Measurements from ENCODE around the gene ZPBP2. TPM values are rescaled to one million over a fixed set of nuclear protein-coding genes. Genes with fewer than 3 reads are reported as not detected.
A peak's percentile ranks its signal among the peaks of the same experiment; 100 is the strongest.

ZPBP2 gene
- total RNA-seq, 2 experiments from 2014 or later: 0.19 TPM; not detected in 1

DNA sequence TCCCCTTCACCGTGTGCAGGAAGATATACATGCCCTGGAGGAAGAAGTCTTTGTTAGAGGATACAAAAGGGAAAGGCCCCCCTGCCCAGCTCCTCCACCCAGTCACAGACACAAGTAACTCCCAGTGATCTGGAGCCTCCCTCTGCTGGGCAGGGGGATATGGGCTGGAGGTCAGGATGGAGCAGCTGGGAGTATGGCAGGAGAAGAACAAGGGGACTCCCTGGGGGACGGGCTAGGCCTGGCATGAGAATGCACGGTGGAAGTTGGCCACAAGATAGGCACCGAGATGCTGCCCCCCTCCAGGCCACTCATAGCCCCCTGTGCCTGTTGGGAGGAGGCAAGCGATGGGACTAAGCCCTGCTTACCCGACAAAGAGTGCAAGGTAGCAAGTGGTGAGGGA lies 55.2 kb downstream of the ZPBP2 start:
- CTCF ChIA-PET: no interaction called here
- Mint-ChIP-seq H3K9me3 (ENCODE audit: low read depth) (no peaks in the 10 kb centered on the region), H3K4me1 (peaks cover 81% of the 10 kb centered on the region), H3K36me3 (peaks cover 58% of the 10 kb centered on the region), H3K27me3 (no peaks in the 10 kb centered on the region), H3K4me3 (no peak overlapping the region), H3K27ac (peak overlapping the region; percentile 60)
- no peak for DNase-seq
- no peak for ATAC-seq

DNA sequence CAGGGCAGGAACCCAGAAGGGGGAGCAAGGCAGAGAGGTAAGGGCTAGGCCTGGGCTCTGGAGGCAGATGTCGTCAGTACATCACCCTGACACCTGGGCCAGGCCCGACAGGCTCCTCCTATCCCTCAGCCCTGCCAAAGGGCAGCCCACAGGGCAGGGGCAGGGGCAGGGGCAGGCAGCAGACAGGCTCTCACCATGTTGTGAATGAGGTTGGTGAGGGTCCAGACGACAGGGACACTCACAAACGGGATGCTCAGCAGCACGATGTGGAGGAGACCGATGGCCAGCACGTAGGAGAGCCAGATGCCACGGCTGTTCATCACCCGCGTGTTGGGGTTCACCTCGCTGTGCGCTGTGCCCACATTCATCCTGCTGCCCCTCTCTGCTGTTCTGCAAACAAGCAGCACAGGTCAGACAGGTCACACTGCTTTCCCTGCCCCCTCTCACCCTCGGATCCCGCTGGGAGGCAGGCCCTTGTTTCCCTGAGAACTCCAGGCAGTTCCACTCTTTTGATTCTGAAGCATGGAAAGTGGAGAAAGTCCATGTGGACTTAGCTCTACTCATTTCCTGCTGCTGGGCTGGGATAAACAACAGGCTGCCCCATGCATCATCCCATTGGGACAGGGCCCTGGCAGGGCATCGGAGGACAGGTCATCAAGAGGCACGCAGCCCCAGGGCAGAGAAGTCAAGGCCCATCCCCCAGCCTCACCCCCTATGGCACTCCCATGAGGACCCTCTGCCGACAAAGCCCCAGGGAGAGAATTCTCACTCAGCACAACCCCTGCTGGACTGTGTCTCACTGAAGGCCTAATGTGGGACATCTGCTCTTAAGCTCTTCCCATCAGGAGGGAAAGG lies 56.1 kb downstream of the ZPBP2 start:
- Mint-ChIP-seq H3K4me3 (peak overlapping the region; percentile 88), H3K27me3 (no peaks in the 10 kb centered on the region), H3K36me3 (peaks cover 52% of the 10 kb centered on the region), H3K9me3 (ENCODE audit: low read depth) (no peaks in the 10 kb centered on the region), H3K4me1 (peaks cover 80% of the 10 kb centered on the region), H3K27ac (peak overlapping the region; percentile 98)
- CTCF ChIA-PET: interaction anchor here (0.7 to 1.4 kb wide), 3 partner anchors 28 to 398 kb away, joined by 3 read pairs; no protein-coding TSS in a partner anchor
- ATAC-seq (no peak), DNase-seq (no peak)

DNA sequence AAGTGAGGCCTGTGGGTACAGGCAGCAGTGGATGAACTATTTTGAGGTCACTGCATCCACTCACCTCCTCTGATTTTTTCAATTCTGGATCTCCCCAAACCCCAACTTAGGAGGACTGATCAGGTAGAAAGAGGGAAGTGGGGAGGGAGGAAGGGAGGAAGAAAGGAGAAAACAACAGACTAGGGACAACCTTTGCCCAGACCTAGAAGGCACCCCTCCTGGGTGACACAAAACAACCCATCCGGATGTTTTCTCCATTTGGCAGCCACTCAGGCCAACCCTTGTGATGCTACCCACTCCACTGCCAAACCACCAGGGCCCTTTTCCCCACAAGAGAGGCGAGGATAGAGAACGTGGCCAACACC lies 56.7 kb downstream of the ZPBP2 start:
- H3K4me1 Mint-ChIP-seq: peaks cover 82% of the 10 kb centered on the region
- H3K27ac Mint-ChIP-seq: peak overlapping the region; percentile 98
- no peaks in the 10 kb centered on the region for H3K27me3 Mint-ChIP-seq
- H3K4me3 Mint-ChIP-seq: peak overlapping the region; percentile 88
- CTCF ChIA-PET: interaction anchor here (0.7 to 1.4 kb wide), 4 partner anchors 29 to 398 kb away, joined by 3 to 4 read pairs (median 3); no protein-coding TSS in a partner anchor
- DNase-seq: no peak
- H3K9me3 Mint-ChIP-seq (ENCODE audit: low read depth): no peaks in the 10 kb centered on the region
- peaks cover 48% of the 10 kb centered on the region for H3K36me3 Mint-ChIP-seq
- no peak for ATAC-seq

DNA sequence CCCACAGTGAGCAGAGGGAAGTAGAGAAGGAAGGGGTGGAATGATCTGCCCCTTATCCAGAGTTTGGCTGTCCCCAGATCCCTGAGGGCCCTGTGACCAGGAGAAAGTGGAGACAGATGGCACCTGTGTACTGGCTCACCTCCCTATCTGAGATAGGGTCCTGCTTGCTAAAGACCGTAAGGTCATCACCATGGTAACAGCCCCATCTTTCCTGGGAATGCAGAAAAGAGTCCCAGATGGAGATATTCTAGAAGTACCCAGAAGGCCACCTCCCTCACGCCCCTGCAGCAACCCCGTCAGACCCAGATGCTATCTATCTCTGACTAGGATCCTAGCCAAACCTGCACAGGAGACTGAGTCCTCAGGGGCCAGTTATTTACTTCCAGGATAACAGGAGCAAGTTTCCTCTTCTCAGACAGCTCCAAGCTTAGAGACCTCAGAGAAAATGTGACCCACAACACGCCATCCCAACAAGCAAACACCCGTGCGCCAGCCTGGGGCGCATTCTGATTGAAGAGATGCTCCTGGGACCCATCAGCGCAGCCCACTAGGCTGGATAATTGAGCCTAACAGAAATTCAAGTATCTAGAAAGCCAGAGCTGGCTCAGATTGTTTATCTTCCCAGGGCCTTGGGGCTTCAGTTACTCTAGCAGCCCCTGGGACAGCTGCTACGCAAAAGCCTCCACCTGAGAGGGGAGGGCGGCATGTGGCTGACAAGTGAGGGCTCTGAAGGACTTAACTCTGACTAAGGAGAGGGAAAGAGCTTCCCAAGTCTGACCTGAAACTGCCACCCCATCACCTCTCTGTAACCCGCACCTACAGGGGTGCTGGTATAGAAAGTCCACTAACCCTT lies 57.5 kb downstream of the ZPBP2 start:
- no peak for ATAC-seq
- Mint-ChIP-seq H3K4me1 (peaks cover 78% of the 10 kb centered on the region), H3K27me3 (no peaks in the 10 kb centered on the region), H3K27ac (peak overlapping the region; percentile 98), H3K36me3 (peaks cover 41% of the 10 kb centered on the region), H3K4me3 (peak overlapping the region; percentile 88), H3K9me3 (ENCODE audit: low read depth) (no peaks in the 10 kb centered on the region)
- no peak for DNase-seq
- CTCF ChIA-PET: interaction anchor here (1.0 to 2.4 kb wide), 7 partner anchors 14 to 153 kb away, joined by 3 to 13 read pairs (median 3); partner anchors contain the start of gene PSMD3

DNA sequence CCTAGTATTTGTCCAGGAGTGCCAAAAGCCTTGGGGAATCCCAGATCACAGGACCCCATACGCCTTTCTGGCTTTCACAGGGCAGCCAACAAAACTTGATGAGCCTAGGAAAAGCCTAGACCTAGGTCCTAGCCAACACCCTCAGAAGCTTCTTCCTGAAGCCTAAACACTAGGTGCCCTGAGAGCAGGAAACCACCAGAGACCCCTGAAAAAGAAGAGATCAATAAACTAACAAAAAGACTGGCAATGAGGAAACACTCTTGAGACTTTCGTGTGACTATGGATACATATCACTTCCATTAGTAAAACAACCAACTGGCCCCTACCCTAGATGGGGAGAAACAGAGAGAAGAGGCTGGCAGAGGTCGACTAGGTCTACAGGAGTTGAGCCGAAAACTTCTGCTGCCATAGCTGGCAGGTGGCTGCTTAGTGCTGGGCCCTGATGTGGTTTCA lies 58.2 kb downstream of the ZPBP2 start:
- Mint-ChIP-seq H3K36me3 (peaks cover 36% of the 10 kb centered on the region), H3K4me3 (peak overlapping the region; percentile 88), H3K27ac (peak overlapping the region; percentile 98), H3K27me3 (no peaks in the 10 kb centered on the region), H3K4me1 (peaks cover 72% of the 10 kb centered on the region), H3K9me3 (ENCODE audit: low read depth) (no peaks in the 10 kb centered on the region)
- ATAC-seq (no peak), DNase-seq (no peak)
- CTCF ChIA-PET: interaction anchor here (0.6 to 2.4 kb wide), 9 partner anchors 13 to 153 kb away, joined by 3 to 13 read pairs (median 3); partner anchors contain the start of gene PSMD3

DNA sequence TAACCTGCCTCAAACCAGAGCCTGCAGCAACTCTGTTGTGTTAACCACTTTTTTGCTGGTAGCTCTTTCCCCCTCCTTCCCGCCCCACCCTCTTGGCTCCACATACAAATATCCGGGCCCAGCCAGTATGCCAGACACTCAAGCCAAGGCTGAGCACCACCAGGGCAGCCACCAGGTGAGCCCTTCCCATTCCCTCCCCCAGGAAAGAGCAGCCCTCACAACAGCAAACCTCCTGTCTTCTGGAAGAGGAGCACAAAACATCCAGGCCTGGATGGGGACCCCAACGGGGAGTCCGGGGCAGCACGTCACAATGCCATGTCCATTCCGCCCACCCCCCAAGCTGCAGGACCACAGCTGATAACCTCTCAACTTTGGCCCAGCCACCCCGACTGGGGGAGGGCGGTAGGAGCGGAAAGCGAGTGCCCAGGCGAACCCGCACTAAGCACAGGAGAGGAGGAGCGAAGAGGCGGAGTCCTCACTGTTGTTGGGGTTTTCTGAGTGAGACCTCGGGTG lies 58.6 kb downstream of the ZPBP2 start:
- H3K9me3 Mint-ChIP-seq (ENCODE audit: low read depth): no peaks in the 10 kb centered on the region
- peak overlapping the region; percentile 88 for H3K4me3 Mint-ChIP-seq
- no peaks in the 10 kb centered on the region for H3K27me3 Mint-ChIP-seq
- CTCF ChIA-PET: interaction anchor here (0.6 to 2.4 kb wide), 10 partner anchors 13 to 171 kb away, joined by 3 to 13 read pairs (median 3); partner anchors contain the start of gene PSMD3
- ATAC-seq (peak; percentile 64), DNase-seq (peak; percentile 89)
- peaks cover 67% of the 10 kb centered on the region for H3K4me1 Mint-ChIP-seq
- peaks cover 31% of the 10 kb centered on the region for H3K36me3 Mint-ChIP-seq
- peak overlapping the region; percentile 98 for H3K27ac Mint-ChIP-seq

Other genes starting within 250 kb of the ZPBP2 start
- gene PPP1R1B, start 241.2 kb upstream of the ZPBP2 start, total RNA-seq: not detected
- gene STARD3, start 231.1 kb upstream of the ZPBP2 start, total RNA-seq: 10 to 100 TPM; 70.5 to 75.7 TPM
- gene TCAP, start 202.9 kb upstream of the ZPBP2 start, total RNA-seq: 1 to 10 TPM; 1.1 to 1.3 TPM
- not detected for gene PNMT, start 199.7 kb upstream of the ZPBP2 start, total RNA-seq
- 10 to 100 TPM; 10.5 to 13.8 TPM for gene PGAP3, start 180.1 kb upstream of the ZPBP2 start, total RNA-seq
- 1 to 10 TPM; 3.5 to 4.7 TPM for gene ERBB2, start 168.1 kb upstream of the ZPBP2 start, total RNA-seq
- gene MIEN1, start 137.7 kb upstream of the ZPBP2 start, total RNA-seq: 10 to 100 TPM; 45.9 to 46.8 TPM
- under 1 TPM in 1 of 2 experiments, not detected in 1; 0.19 TPM for gene GRB7, start 130.3 kb upstream of the ZPBP2 start, total RNA-seq
- gene IKZF3, start 3.9 kb upstream of the ZPBP2 start, total RNA-seq: 100 to 1,000 TPM in 1 of 2 experiments, 10 to 100 TPM in 1; 70.8 to 119 TPM
- gene GSDMB, start 50.4 kb downstream of the ZPBP2 start, total RNA-seq: 10 to 100 TPM; 37.8 to 51.0 TPM
- 100 to 1,000 TPM; 111 to 131 TPM for gene ORMDL3, start 59.4 kb downstream of the ZPBP2 start, total RNA-seq
- gene LRRC3C, start 59.5 kb downstream of the ZPBP2 start, total RNA-seq: not detected
- gene GSDMA, start 94.8 kb downstream of the ZPBP2 start, total RNA-seq: not detected
- gene PSMD3, start 112.6 kb downstream of the ZPBP2 start, total RNA-seq: 100 to 1,000 TPM; 106 to 138 TPM
- not detected for gene CSF3, start 147.2 kb downstream of the ZPBP2 start, total RNA-seq
- gene MED24, start 186.2 kb downstream of the ZPBP2 start, total RNA-seq: 100 to 1,000 TPM in 1 of 2 experiments, 10 to 100 TPM in 1; 98.0 to 107 TPM
- 1 to 10 TPM; 5.9 to 8.3 TPM for gene THRA, start 194.8 kb downstream of the ZPBP2 start, total RNA-seq
- gene NR1D1, start 232.4 kb downstream of the ZPBP2 start, total RNA-seq: 1 to 10 TPM; 3.3 to 4.8 TPM

Measured in activated CD8-positive, alpha-beta memory T cell treated with anti-CD3 and anti-CD28 coated beads, Interleukin-2, amount 10 ng/mL, durations not matched to agents 7 days and 5 days (primary cell).